Upper lobe of right lung (tissue), 1 donor: ENCODE results near the gene SLC25A13. TPM values are rescaled to one million over a fixed set of nuclear protein-coding genes. Genes with fewer than 3 reads are reported as not detected.

Source experiments
- ATAC-seq: fragments of 200-7000 bp; cut with Tn5 transposase; one replicate; pipeline ENCODE4 v1.9.1; 2020; ENCODE audit warnings: mild to moderate bottlenecking, moderate library complexity
- DNase-seq: peaks from one replicate; pipeline ENCODE4 v3.0.0-alpha.2; 2020
- H3K27ac ChIP-seq: fragments of 200-600 bp; one replicate; pipeline ENCODE4 v1.8.0; 2022
- H3K27me3 ChIP-seq: fragments of 200-600 bp; one replicate; pipeline ENCODE4 v1.8.0; 2022; ENCODE audit warnings: mild to moderate bottlenecking
- H3K36me3 ChIP-seq: fragments of 200-600 bp; one replicate; pipeline ENCODE4 v1.8.0; 2022
- H3K4me1 ChIP-seq: fragments of 200-600 bp; one replicate; pipeline ENCODE4 v1.8.0; 2022
- H3K4me3 ChIP-seq: fragments of 200-600 bp; one replicate; pipeline ENCODE4 v1.8.0; 2022; ENCODE audit warnings: mild to moderate bottlenecking
- H3K9me3 ChIP-seq: fragments of 200-600 bp; one replicate; pipeline ENCODE4 v1.8.0; 2022
- intact Hi-C: fragments of 100-400 bp; cut with DNase I; formaldehyde crosslinking; loops from one replicate; pipeline ENCODE4 v1.11.0; 2022
- total RNA-seq: library from RNA; stranded (reverse); fragmentation: NEBNext Ultra II Directional; extraction: Animal tissue kit (Norgen Biotek cat#: 25700); gene quantifications from one replicate; pipeline ENCODE4 v1.2.1, GENCODE V29; 2021
- TF ChIP-seq, protein P1 (sequence below): fragments of 200-600 bp; IDR thresholded peaks from one replicate; pipeline ENCODE4 v1.8.0; 2022; ENCODE audit warnings: antibody characterized with exemption
- donor health status: DM: no; HTN: yes; CAD: no; lungs with severe emphysema.

Gene SLC25A13
- total RNA-seq, 1 donor from 2014 or later = 34.5 TPM

DNA sequence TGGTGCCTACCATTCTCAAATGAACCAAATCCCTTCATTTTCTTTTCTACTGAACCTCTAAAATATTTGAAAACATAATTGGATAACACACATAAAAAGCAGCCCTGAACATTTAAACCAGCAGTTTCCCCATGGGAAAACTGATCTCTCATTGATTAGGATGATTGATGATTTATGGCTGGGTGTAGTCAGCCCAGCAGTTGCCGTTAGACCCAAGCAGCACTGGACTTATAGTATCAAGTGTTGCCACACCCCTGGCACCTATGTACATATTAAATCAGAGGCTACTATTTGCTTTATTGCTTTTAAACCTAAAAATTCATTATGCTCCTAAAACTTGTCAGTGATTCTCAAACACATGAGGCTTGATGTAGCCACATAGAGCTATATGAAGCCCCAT lies 20.2 kb upstream of the SLC25A13 start:
- DNase-seq (no peak), ATAC-seq (no peak)
- Histone ChIP-seq H3K4me3 (no peak overlapping the region), H3K9me3 (no peaks in the 10 kb centered on the region), H3K27me3 (no peaks in the 10 kb centered on the region), H3K36me3 (no peaks in the 10 kb centered on the region), H3K4me1 (no peaks in the 10 kb centered on the region), H3K27ac (no peak overlapping the region)
- TF ChIP-seq, protein P1, sequence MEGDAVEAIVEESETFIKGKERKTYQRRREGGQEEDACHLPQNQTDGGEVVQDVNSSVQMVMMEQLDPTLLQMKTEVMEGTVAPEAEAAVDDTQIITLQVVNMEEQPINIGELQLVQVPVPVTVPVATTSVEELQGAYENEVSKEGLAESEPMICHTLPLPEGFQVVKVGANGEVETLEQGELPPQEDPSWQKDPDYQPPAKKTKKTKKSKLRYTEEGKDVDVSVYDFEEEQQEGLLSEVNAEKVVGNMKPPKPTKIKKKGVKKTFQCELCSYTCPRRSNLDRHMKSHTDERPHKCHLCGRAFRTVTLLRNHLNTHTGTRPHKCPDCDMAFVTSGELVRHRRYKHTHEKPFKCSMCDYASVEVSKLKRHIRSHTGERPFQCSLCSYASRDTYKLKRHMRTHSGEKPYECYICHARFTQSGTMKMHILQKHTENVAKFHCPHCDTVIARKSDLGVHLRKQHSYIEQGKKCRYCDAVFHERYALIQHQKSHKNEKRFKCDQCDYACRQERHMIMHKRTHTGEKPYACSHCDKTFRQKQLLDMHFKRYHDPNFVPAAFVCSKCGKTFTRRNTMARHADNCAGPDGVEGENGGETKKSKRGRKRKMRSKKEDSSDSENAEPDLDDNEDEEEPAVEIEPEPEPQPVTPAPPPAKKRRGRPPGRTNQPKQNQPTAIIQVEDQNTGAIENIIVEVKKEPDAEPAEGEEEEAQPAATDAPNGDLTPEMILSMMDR = no peak
- intact Hi-C loops = no loop called here

DNA sequence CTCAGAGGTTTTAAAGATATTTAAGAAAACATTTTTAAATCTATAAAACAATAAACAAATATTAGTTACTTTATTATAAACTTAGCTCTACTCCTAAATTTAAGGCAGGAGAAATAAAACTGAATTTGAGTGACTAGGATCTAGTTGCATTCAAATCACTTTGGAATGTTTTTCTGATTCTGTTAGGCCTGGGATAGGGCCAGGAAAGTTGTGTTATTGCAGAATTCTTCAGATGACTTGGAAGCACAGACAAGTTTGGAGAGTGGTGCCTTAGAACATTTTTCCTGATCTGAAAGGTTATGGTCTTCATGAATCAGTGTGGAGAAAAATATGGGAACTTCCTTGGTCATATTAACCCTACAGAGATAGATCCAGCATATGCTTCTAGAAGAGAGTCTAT lies 15.6 kb upstream of the SLC25A13 start:
- DNase-seq = no peak
- TF ChIP-seq, protein P1 = no peak
- H3K27ac ChIP-seq = no peak overlapping the region
- ATAC-seq = no peak
- H3K36me3 ChIP-seq = no peaks in the 10 kb centered on the region
- H3K27me3 ChIP-seq = no peaks in the 10 kb centered on the region
- H3K4me3 ChIP-seq = no peak overlapping the region
- H3K4me1 ChIP-seq = no peaks in the 10 kb centered on the region
- intact Hi-C loops = no loop called here
- H3K9me3 ChIP-seq = no peaks in the 10 kb centered on the region

DNA sequence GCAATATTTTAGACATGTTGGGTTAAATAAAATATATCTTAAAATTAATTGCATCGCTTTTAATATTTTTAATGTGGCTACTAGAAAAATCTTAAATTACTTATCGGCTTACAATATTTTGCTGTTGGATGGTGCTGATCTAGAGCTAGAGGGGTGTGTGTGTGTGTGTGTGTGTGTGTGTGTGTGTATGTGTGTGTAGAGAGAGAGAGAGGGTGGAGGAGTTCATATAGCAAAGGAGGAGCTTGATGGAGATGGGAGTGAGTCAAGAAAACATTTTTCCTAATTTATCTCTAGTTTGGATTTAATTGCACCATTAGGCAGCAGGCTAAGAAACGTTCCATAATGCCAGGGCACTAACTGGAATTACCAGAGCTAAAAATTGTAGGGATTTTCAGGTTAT lies 10.4 kb upstream of the SLC25A13 start:
- no peaks in the 10 kb centered on the region for H3K36me3 ChIP-seq
- no peaks in the 10 kb centered on the region for H3K4me1 ChIP-seq
- DNase-seq (no peak), ATAC-seq (no peak)
- H3K27ac ChIP-seq = no peak overlapping the region
- intact Hi-C loops = no loop called here
- H3K27me3 ChIP-seq = no peaks in the 10 kb centered on the region
- no peak overlapping the region for H3K4me3 ChIP-seq
- no peaks in the 10 kb centered on the region for H3K9me3 ChIP-seq
- TF ChIP-seq, protein P1 = no peak

DNA sequence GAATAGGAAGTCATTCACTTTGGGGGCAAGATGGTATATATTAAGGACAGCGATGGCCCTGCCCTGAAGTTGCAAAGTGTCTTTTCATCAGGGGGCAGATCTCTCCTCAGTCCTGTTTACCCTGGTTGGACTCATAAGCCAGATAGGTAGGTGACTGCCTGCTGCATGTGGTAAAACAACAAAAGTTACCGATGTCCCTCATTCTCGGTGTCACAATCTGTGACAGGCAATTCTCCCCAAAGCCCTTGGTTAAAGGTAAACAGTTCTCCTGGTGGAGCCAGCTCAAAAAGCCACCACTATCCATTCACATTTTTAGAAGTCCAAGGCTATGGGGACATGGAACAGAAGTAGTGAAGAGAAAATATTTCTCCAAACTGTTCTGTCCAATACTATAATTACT lies 9.9 kb upstream of the SLC25A13 start:
- H3K27ac ChIP-seq = no peak overlapping the region
- intact Hi-C loops = no loop called here
- DNase-seq = no peak
- TF ChIP-seq, protein P1 = no peak
- H3K4me1 ChIP-seq = no peaks in the 10 kb centered on the region
- H3K36me3 ChIP-seq = no peaks in the 10 kb centered on the region
- no peaks in the 10 kb centered on the region for H3K9me3 ChIP-seq
- H3K4me3 ChIP-seq = no peak overlapping the region
- no peak for ATAC-seq
- H3K27me3 ChIP-seq = no peaks in the 10 kb centered on the region

DNA sequence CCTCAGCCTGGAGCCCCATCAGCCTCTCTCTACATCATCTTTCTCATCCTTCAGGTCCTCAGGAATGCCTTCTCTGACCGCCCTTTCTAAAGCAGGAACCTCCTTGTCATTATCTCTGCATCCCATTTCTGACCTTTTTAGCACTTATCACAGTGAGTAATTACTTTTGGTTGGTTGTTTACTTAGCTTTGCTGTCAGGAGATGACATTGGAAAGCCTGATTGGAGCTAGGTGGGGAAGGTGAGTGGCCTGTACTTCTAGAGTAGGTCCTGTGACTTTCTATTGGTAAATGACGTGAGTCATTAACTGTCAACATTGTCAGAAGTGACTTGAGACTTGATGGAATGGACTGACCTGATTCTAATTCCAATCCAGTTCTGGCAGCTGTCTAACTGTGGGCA lies 9.3 kb upstream of the SLC25A13 start:
- no peak overlapping the region for H3K27ac ChIP-seq
- intact Hi-C loops = no loop called here
- H3K27me3 ChIP-seq = no peaks in the 10 kb centered on the region
- ATAC-seq (peak; percentile 63), DNase-seq (no peak)
- H3K36me3 ChIP-seq = no peaks in the 10 kb centered on the region
- H3K4me1 ChIP-seq = no peaks in the 10 kb centered on the region
- TF ChIP-seq, protein P1 = no peak
- no peak overlapping the region for H3K4me3 ChIP-seq
- H3K9me3 ChIP-seq = no peaks in the 10 kb centered on the region

DNA sequence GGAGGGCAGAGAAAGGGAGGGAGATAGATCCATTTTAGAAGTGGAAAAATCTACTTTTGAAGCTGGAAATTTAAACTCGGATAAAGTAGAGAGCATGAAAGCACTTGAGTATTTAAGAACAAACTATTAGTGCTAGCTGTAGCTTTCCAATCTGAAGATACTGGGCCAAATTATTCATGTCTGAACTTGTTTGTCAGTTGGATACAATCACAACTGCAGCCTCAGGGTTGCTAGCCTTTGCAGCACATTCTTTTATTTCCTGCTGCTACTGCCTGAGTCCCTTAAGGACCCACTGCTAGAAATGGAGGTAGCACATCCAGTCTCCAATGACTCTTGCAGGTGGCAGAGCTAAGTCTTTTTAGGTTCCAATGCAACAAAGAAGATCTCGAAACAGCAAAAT lies 8.3 kb upstream of the SLC25A13 start:
- H3K27me3 ChIP-seq = no peaks in the 10 kb centered on the region
- no peaks in the 10 kb centered on the region for H3K4me1 ChIP-seq
- ATAC-seq = no peak
- no peaks in the 10 kb centered on the region for H3K36me3 ChIP-seq
- H3K27ac ChIP-seq = no peak overlapping the region
- H3K9me3 ChIP-seq = no peaks in the 10 kb centered on the region
- H3K4me3 ChIP-seq = no peak overlapping the region
- TF ChIP-seq, protein P1 = no peak
- intact Hi-C loops = no loop called here
- DNase-seq = no peak
